ENCODE data around the gene VTI1A.

- TF ChIP-seq CTCF (IDR thresholded peaks at IDR 0.05) (no peak), POLR2A (IDR thresholded peaks at IDR 0.05) (no peak)
These were observed 357.0 kb downstream of the VTI1A start for GRCh38 chr10:112803961-112804401.

Data from adrenal gland (tissue), 5 donors.